ENCODE results near the gene ZNRF4. TPM values are rescaled to one million over a fixed set of nuclear protein-coding genes. Genes with fewer than 3 reads are reported as not detected.

The ZNRF4 gene
- total and polyA plus RNA-seq, 2 of the 8 experiments (the other 6 are each of a cell fraction or from before 2014, with no cell fraction given), result not detected

- Histone ChIP-seq H4K20me1 (replicated peaks in 1 of 2; ENCODE audit: control insufficient read depth in 1 of 2, insufficient read depth in 2 of 2, low read length in 2 of 2) (peaks cover 2% of the 10 kb centered on the region in 2 experiments), H2BK5ac (ENCODE audit: low read depth, low read length) (no peak overlapping the region), H4K91ac (replicated peaks; ENCODE audit: insufficient read length, low read length) (no peak overlapping the region), H2AFZ (ENCODE audit: low read length) (no peak overlapping the region), H3K79me2 (ENCODE audit: control insufficient read depth in 1 of 2, insufficient read depth in 2 of 2, low read length in 2 of 2) (no peaks in the 10 kb centered on the region), H3K4ac (replicated peaks; ENCODE audit: insufficient read length, low read depth, low read length) (no peak overlapping the region), H3K23ac (ENCODE audit: insufficient read length) (no peak overlapping the region), H2BK12ac (ENCODE audit: low read depth, low read length) (no peak overlapping the region), H3K27ac (ENCODE audit: low read depth, low read length) (no peak overlapping the region), H3K9ac (replicated peaks in 1 of 4; ENCODE audit: extremely low read depth in 1 of 4, low read depth in 3 of 4, low read length in 3 of 4) (no peak overlapping the region), H2AK5ac (ENCODE audit: low read depth, low read length) (no peak overlapping the region), H3K56ac (replicated peaks; ENCODE audit: insufficient read length, low read depth, low read length) (no peak overlapping the region), H3K9me3 (ENCODE audit: insufficient read depth in 2 of 2, low read depth in 1 of 2, low read length in 1 of 2) (peaks cover 3 to 11% of the 10 kb centered on the region in 2 experiments; a peak in 3 of 4 replicates), H3K14ac (ENCODE audit: insufficient read length) (no peak overlapping the region), H4K8ac (ENCODE audit: extremely low read depth, insufficient read depth, low read length) (peak overlapping the region; percentile 29; the same call in 1 of the 2 replicates), H4K5ac (ENCODE audit: insufficient read length, low read depth, low read length) (no peak overlapping the region), H3K36me3 (ENCODE audit: control insufficient read depth in 2 of 4, insufficient read depth in 4 of 4, low read length in 3 of 4) (no peaks in the 10 kb centered on the region), H2BK15ac (ENCODE audit: low read length) (no peak overlapping the region), H2BK120ac (replicated peaks; ENCODE audit: low read depth, low read length) (no peak overlapping the region), H3K79me1 (ENCODE audit: low read depth, low read length) (no peaks in the 10 kb centered on the region), H3K4me1 (replicated peaks in 1 of 4; ENCODE audit: control insufficient read depth in 3 of 4, insufficient read depth in 4 of 4, low read length in 3 of 4) (no peaks in the 10 kb centered on the region), H3K4me3 (ENCODE audit: extremely low read depth in 1 of 4, insufficient read depth in 2 of 4, low read depth in 3 of 4, low read length in 4 of 4) (no peak overlapping the region), H3K4me2 (ENCODE audit: insufficient read depth in 1 of 2, low read depth in 2 of 2, low read length in 2 of 2) (peak overlapping the region in 1 of 2 experiments; percentile 6; a peak in 1 of 4 replicates), H3K23me2 (ENCODE audit: low read depth, low read length) (no peaks in the 10 kb centered on the region), H2BK20ac (ENCODE audit: low read length) (no peak overlapping the region), H3K18ac (ENCODE audit: extremely low read depth, low read length) (no peak overlapping the region), H3K27me3 (replicated peaks in 1 of 4; ENCODE audit: control insufficient read depth in 3 of 4, extremely low read depth in 1 of 4, insufficient read depth in 3 of 4, low read length in 3 of 4) (peaks cover 0 to 4% (median 0%) of the 10 kb centered on the region in 4 experiments; a peak in 3 of 7 replicates)
- POLR2A ChIA-PET (ENCODE audit: partially characterized antibody), result interaction anchor here (1.1 kb wide), 1 partner anchor 671 kb away, joined by 3 read pairs; no protein-coding TSS in a partner anchor
- TF ChIP-seq TBP (IDR thresholded peaks at IDR 0.05; ENCODE audit: low read depth, low read length), result no peak
- TF ChIP-seq MAX (IDR thresholded peaks at IDR 0.05), result no peak
- TF ChIP-seq KDM1A (IDR thresholded peaks at IDR 0.05; ENCODE audit: borderline replicate concordance, low read length), result peak; percentile 97
- TF ChIP-seq KDM4A (IDR thresholded peaks at IDR 0.05; ENCODE audit: low read depth, low read length, severe bottlenecking), result no peak
- no peak for TF ChIP-seq ATF2 (IDR thresholded peaks at IDR 0.05; ENCODE audit: low read length)
- TF ChIP-seq HDAC6 (IDR thresholded peaks at IDR 0.05; ENCODE audit: low read depth, low read length), result no peak
- FAIRE-seq (no peak), DNase-seq (ENCODE audit: low read depth in 1 of 2, low spot score in 2 of 2) (no peak)
- CTCF ChIA-PET (ENCODE audit: partially characterized antibody), result interaction anchor here (0.7 to 3.0 kb wide), 7 partner anchors 9 to 99 kb away, joined by 3 to 11 read pairs (median 3); no protein-coding TSS in a partner anchor
- WGBS, 2 experiments (ENCODE audit: extremely low coverage in 1 of 2, insufficient coverage in 1 of 2, insufficient read length in 1 of 2, insufficient replicate concordance in 2 of 2, low coverage in 1 of 2, low lambda C conversion rate in 2 of 2, missing lambda C conversion rate in 1 of 2), result 80% methylated on average over 21 of the region's 32 CpGs; no CpG with 5 or more reads in 1 of the 2 experiments
Observed at GRCh38 chr19:5478241-5478924, 23.2 kb downstream of the ZNRF4 start.
